ENCODE data around the gene E4F1.

Gene E4F1

DNA sequence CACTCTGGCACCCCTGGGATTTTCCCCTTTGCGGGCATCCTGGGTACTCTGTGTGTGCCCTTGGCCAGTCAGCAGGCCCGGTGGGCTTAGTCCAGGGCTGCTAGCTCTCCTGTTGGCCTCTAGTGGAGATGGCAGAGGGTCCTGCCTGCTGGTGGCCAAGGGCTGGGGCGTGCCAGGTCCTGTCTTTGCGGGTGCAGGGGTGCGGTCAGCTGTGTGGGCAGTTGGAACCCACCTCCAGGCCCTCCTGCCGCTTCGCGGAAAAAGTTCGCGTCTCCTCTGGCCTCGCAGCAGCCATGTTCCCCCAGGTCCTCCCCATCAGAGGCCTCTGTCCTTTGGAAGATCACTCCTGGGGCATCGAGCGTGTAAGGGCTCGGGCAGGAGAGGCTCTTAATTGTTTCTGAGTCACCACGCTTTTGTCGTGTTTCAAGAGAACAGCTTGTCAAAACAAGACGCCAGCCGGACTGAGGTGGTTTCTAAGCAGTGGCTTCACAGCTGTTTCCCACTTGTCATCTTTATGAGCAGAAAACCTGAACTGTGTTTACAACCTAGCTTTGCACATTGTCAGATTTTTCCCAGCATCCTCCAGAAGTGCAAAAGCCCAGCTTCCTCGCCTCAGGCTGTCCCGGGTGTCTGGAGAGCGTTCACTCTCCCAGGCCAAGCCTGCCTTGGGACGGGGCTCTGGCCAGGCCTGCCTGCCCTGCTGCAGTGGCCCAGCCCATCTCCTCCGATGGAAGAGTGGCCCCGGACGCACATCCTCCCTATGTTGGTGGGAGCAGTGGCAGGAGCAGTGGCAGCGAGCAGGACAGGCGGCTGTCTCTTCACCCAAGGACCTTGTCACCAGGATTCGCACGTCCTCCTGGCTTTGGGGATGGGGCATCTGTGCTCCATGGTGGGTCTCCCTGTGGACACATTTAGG is 7.9 kb downstream of the E4F1 start:
- Histone ChIP-seq H3K27me3 (ENCODE audit: low read depth, low read length) (no peaks in the 10 kb centered on the region), H4K20me1 (ENCODE audit: insufficient read depth, low read length) (peaks cover 10% of the 10 kb centered on the region), H3K9me3 (ENCODE audit: insufficient read depth, low read length) (no peaks in the 10 kb centered on the region), H3K36me3 (replicated peaks; ENCODE audit: low read depth, low read length) (peaks cover 16% of the 10 kb centered on the region), H3K4me2 (ENCODE audit: low read length) (no peak overlapping the region), H3K79me2 (ENCODE audit: low read length) (peaks cover 22% of the 10 kb centered on the region), H2AFZ (ENCODE audit: low read depth, low read length) (no peak overlapping the region), H3K4me3 (ENCODE audit: low read length) (no peak overlapping the region), H3K4me1 (ENCODE audit: low read length) (no peaks in the 10 kb centered on the region), H3K27ac (ENCODE audit: low read length) (no peak overlapping the region), H3K9ac (ENCODE audit: low read length) (no peak overlapping the region)
- TF ChIP-seq EZH2phosphoT487 (IDR thresholded peaks at IDR 0.05; ENCODE audit: low read depth) = no peak
- TF ChIP-seq, protein P1, sequence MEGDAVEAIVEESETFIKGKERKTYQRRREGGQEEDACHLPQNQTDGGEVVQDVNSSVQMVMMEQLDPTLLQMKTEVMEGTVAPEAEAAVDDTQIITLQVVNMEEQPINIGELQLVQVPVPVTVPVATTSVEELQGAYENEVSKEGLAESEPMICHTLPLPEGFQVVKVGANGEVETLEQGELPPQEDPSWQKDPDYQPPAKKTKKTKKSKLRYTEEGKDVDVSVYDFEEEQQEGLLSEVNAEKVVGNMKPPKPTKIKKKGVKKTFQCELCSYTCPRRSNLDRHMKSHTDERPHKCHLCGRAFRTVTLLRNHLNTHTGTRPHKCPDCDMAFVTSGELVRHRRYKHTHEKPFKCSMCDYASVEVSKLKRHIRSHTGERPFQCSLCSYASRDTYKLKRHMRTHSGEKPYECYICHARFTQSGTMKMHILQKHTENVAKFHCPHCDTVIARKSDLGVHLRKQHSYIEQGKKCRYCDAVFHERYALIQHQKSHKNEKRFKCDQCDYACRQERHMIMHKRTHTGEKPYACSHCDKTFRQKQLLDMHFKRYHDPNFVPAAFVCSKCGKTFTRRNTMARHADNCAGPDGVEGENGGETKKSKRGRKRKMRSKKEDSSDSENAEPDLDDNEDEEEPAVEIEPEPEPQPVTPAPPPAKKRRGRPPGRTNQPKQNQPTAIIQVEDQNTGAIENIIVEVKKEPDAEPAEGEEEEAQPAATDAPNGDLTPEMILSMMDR (IDR thresholded peaks at IDR 0.05; ENCODE audit: low read depth, low read length) = no peak

DNA sequence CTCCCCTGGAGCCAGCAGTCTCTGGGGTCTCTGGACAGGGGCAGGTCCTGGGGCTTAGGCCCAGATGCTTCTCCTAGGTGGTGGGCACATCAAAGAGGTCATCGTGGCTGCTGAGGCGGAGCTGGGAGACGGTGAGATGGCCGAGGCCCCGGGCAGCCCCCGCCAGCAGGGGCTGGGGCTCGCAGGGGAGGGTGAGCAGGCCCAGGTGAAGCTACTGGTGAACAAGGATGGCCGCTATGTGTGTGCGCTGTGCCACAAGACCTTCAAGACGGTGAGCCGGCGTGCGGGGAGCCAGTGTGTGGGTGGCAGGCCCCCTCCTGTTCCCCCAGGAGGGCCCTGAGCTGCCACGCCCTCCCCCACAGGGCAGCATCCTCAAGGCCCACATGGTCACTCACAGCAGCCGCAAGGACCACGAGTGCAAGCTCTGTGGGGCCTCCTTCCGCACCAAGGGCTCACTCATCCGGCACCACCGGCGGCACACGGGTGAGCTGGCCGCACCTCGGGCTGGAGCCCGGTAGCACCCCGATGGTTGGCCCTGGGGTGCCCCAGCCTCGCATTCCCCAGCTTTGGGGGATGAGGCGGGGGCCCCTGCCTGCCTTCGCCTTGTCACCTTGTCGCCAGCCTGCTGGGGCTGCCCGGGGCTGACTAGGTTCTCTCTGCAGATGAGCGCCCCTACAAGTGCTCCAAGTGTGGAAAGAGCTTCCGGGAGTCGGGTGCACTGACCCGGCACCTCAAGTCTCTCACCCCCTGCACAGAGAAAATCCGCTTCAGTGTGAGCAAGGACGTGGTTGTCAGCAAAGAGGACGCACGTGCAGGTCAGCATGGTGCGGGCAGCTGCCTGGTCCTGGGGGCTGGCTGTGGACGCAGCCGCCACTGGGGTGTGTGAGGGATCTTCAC is 9.0 kb downstream of the E4F1 start:
- Histone ChIP-seq H2AFZ (ENCODE audit: low read depth, low read length) (no peak overlapping the region), H3K27me3 (ENCODE audit: low read depth, low read length) (no peaks in the 10 kb centered on the region), H3K9ac (ENCODE audit: low read length) (no peak overlapping the region), H3K4me3 (ENCODE audit: low read length) (no peak overlapping the region), H3K79me2 (ENCODE audit: low read length) (peaks cover 12% of the 10 kb centered on the region), H3K36me3 (replicated peaks; ENCODE audit: low read depth, low read length) (peaks cover 22% of the 10 kb centered on the region), H3K4me1 (ENCODE audit: low read length) (no peaks in the 10 kb centered on the region), H3K4me2 (ENCODE audit: low read length) (no peak overlapping the region), H4K20me1 (ENCODE audit: insufficient read depth, low read length) (peaks cover 4% of the 10 kb centered on the region), H3K27ac (ENCODE audit: low read length) (no peak overlapping the region), H3K9me3 (ENCODE audit: insufficient read depth, low read length) (no peaks in the 10 kb centered on the region)
- no peak for TF ChIP-seq EZH2phosphoT487 (IDR thresholded peaks at IDR 0.05; ENCODE audit: low read depth)
- TF ChIP-seq, protein P1 (IDR thresholded peaks at IDR 0.05; ENCODE audit: low read depth, low read length) = no peak

DNA sequence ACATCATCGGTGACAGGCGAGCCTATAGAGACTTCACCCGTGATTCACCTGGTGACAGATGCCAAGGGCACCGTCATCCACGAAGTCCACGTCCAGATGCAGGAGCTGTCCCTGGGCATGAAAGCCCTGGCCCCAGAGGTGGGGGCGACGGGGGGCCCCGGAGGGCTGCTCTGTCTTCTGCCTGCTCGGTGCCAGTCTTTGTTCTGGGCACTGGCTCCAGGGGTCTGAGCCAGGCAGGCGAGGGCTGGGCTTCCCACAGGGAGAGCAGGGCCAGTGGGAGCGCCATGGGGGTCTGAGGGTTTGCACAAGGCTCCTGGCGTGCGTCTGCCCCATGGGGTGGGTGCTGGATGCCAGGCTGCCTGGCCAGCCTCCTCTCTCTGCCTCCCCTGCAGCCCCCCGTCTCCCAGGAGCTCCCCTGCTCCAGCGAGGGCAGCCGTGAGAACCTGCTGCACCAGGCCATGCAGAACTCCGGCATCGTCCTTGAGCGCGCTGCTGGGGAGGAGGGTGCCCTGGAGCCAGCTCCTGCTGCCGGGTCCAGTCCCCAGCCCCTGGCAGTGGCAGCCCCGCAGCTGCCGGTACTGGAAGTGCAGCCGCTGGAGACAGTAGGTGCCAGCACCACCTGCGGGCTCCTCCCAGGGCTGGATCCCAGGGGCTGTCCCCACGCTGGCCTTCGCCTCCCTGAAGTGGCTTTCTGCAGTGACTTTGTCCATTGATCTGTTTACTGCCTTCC is 9.8 kb downstream of the E4F1 start:
- no peaks in the 10 kb centered on the region for H3K27me3 ChIP-seq (ENCODE audit: low read depth, low read length)

More for the DNA sequence above, 9.8 kb downstream of the E4F1 start:
- Histone ChIP-seq H3K4me1 (ENCODE audit: low read length) (no peaks in the 10 kb centered on the region), H4K20me1 (ENCODE audit: insufficient read depth, low read length) (no peaks in the 10 kb centered on the region), H3K36me3 (replicated peaks; ENCODE audit: low read depth, low read length) (peaks cover 20% of the 10 kb centered on the region), H3K27ac (ENCODE audit: low read length) (no peak overlapping the region), H3K79me2 (ENCODE audit: low read length) (peaks cover 6% of the 10 kb centered on the region), H3K9ac (ENCODE audit: low read length) (no peak overlapping the region), H3K9me3 (ENCODE audit: insufficient read depth, low read length) (no peaks in the 10 kb centered on the region), H3K4me2 (ENCODE audit: low read length) (no peak overlapping the region), H3K4me3 (ENCODE audit: low read length) (no peak overlapping the region), H2AFZ (ENCODE audit: low read depth, low read length) (no peak overlapping the region)
- TF ChIP-seq EZH2phosphoT487 (IDR thresholded peaks at IDR 0.05; ENCODE audit: low read depth) = no peak
- TF ChIP-seq, protein P1 (IDR thresholded peaks at IDR 0.05; ENCODE audit: low read depth, low read length) = no peak

All from OCI-LY3 (cell line).